ENCODE measurements around the gene MPRIP. TPM values are rescaled to one million over a fixed set of nuclear protein-coding genes. Genes with fewer than 3 reads are reported as not detected.

Gene MPRIP
- total and polyA plus RNA-seq, 2 of the 13 experiments (the other 11 are each of a cell fraction or from before 2014, with no cell fraction given) = 50.2 to 52.4 TPM

- TF ChIP-seq ZFX (CRISPR knock-in tag; IDR thresholded peaks at IDR 0.05; ENCODE audit: low read depth) (peak; percentile 29; the same call in 1 of the 2 replicates), ZNF644 (CRISPR knock-in tag; IDR thresholded peaks at IDR 0.05; ENCODE audit: low read depth) (0 out of 2 replicates have a peak, but pooled peaks have one; percentile 10), MTA1 (CRISPR knock-in tag; IDR thresholded peaks at IDR 0.05; ENCODE audit: borderline replicate concordance) (0 out of 2 replicates have a peak, but pooled peaks have one; percentile 26), ZNF556 (CRISPR knock-in tag; IDR thresholded peaks at IDR 0.05; ENCODE audit: borderline replicate concordance) (0 out of 2 replicates have a peak, but pooled peaks have one; percentile 25), ZNF770 (CRISPR knock-in tag; IDR thresholded peaks at IDR 0.05) (peak; percentile 51; the same call in 1 of the 2 replicates), HNF4G (IDR thresholded peaks at IDR 0.05; ENCODE audit: borderline replicate concordance, low read depth, low read length) (peak; percentile 52; the same call in 1 of the 2 replicates), HNF4G (CRISPR knock-in tag; IDR thresholded peaks at IDR 0.05; ENCODE audit: borderline replicate concordance, low read depth) (no peak), ATF6 (CRISPR knock-in tag; conservative IDR thresholded peaks at IDR 0.05) (no peak), RELA (CRISPR knock-in tag; IDR thresholded peaks at IDR 0.05) (no peak)
These were observed 76.1 kb downstream of the MPRIP start (continued) for GRCh38 chr17:17118399-17118798.

- ATAC-seq (no peak), DNase-seq (ENCODE audit: low spot score) (no peak), FAIRE-seq (no peak)
- intact Hi-C loops (cut with micrococcal nuclease; ENCODE audit: unreplicated experiment) = no loop called here
- H3K4me3 ChIP-seq (replicated peaks in 1 of 3; ENCODE audit: insufficient read depth in 1 of 3, low read depth in 2 of 3, low read length in 3 of 3) = no peak overlapping the region
- in situ Hi-C loops (cut with HindIII; ENCODE audit: extremely low pct_ligation_motif_present, low pct_unique_long_range_greater_than_20kb) = no loop called here
- H3K79me2 ChIP-seq (ENCODE audit: insufficient read depth, low read length) = peaks cover 4% of the 10 kb centered on the region
- H3K9ac ChIP-seq (ENCODE audit: insufficient read depth, low read depth, low read length) = no peak overlapping the region
- no TSS peak for BruUV-seq (replicated peaks)
- peaks cover 36% of the 10 kb centered on the region for H3K4me1 ChIP-seq (ENCODE audit: insufficient read depth, low read length)
- no peak overlapping the region for H2AFZ ChIP-seq (ENCODE audit: low read length)
- ChIA-PET CTCF (ENCODE audit: low intra/inter-chr PET ratio, low total read pairs) (no interaction called here), POLR2A (no interaction called here)
- no peaks in the 10 kb centered on the region for H3K9me3 ChIP-seq (ENCODE audit: low read length)
- H3K4me2 ChIP-seq (ENCODE audit: low read depth, low read length) = no peak overlapping the region
- no peaks in the 10 kb centered on the region for H3K27me3 ChIP-seq (ENCODE audit: control insufficient read depth in 1 of 2, insufficient read depth in 2 of 2, low read length in 2 of 2)
- H3K27ac ChIP-seq (ENCODE audit: extremely low read length, insufficient read depth, low read length) = no peak overlapping the region
- H3K36me3 ChIP-seq (replicated peaks in 1 of 2; ENCODE audit: control insufficient read depth in 1 of 2, insufficient read depth in 2 of 2, low read length in 2 of 2) = no peaks in the 10 kb centered on the region
- WGBS (ENCODE audit: low lambda C conversion rate) = 93% methylated on average over 2 of the region's 4 CpGs
- H4K20me1 ChIP-seq (ENCODE audit: insufficient read depth, low read length) = no peaks in the 10 kb centered on the region; the same call in 1 of the 2 replicates
- no peak for TF ChIP-seq ZNF484 (CRISPR knock-in tag; IDR thresholded peaks at IDR 0.05; ENCODE audit: borderline replicate concordance, low read depth)
- TF ChIP-seq RBM22 (optimal IDR thresholded peaks at IDR 0.05; ENCODE audit: low read length) = no peak
- TF ChIP-seq ZNF563 (CRISPR knock-in tag; IDR thresholded peaks at IDR 0.05) = no peak
- no peak for TF ChIP-seq RXRB (CRISPR knock-in tag; IDR thresholded peaks at IDR 0.05; ENCODE audit: borderline replicate concordance)
- TF ChIP-seq ZNF660 (CRISPR knock-in tag; IDR thresholded peaks at IDR 0.05; ENCODE audit: borderline replicate concordance, low read depth) = no peak
- TF ChIP-seq ZNF10 (CRISPR knock-in tag; IDR thresholded peaks at IDR 0.05; ENCODE audit: borderline replicate concordance, low read depth) = no peak
- no peak for TF ChIP-seq SALL2 (CRISPR knock-in tag; IDR thresholded peaks at IDR 0.05)
- no peak for TF ChIP-seq ZBTB2 (CRISPR knock-in tag; IDR thresholded peaks at IDR 0.05; ENCODE audit: low read depth)
- TF ChIP-seq ZNF83 (CRISPR knock-in tag; IDR thresholded peaks at IDR 0.05; ENCODE audit: borderline replicate concordance) = no peak
- no peak for TF ChIP-seq ELF1 (CRISPR knock-in tag; IDR thresholded peaks at IDR 0.05)
These were observed 76.8 kb downstream of the MPRIP start for GRCh38 chr17:17119106-17119505.
